ENCODE data around the gene SEC24D. TPM values are rescaled to one million over a fixed set of nuclear protein-coding genes. Genes with fewer than 3 reads are reported as not detected.

SEC24D gene
- total and polyA plus RNA-seq, 9 of the 15 experiments (the other 6 are each of a cell fraction or from before 2014, with no cell fraction given): 7.1 to 22.5 (median 11.3) TPM

DNA sequence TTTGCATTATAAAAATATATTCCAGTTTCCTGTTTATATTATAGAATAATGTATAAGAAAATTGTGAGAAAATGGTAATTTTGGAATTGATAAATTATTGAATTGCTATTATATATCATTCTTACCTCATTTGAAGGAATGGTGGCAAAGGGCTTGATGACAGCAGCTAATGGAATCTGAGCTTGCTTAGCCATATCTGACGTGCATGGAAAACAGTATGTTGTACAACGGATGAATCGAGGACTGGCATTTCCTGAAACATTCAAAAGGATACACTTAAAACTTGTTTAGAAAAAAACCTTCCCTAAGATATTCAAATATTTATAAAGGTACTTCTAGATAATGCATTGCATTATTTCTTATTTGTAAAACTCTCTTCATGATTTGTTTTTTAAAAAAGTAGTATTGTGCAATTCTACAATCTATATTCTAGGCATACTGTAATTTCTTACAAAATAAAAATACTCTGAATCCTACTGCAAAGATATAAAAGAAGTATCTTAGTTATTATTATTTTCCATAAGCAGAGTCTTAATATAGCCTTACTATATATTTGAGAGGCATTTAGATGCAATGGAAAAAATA, 38.3 kb downstream of the SEC24D start:
- intact Hi-C loops (cut with micrococcal nuclease): no loop called here
- H2AFZ ChIP-seq (ENCODE audit: low read depth, low read length): no peak overlapping the region
- in situ Hi-C loops (cut with MboI): no loop called here
- H3K4me3 ChIP-seq: no peak overlapping the region
- no peaks in the 10 kb centered on the region for H3K27me3 ChIP-seq (ENCODE audit: control insufficient read depth in 2 of 2, insufficient read depth in 2 of 2, low read length in 2 of 2)
- H3K9me3 ChIP-seq (replicated peaks; ENCODE audit: control insufficient read depth, insufficient read depth, low read depth, low read length): no peaks in the 10 kb centered on the region
- no peaks in the 10 kb centered on the region for H3K9me1 ChIP-seq (ENCODE audit: control insufficient read depth, insufficient read depth, low read length)
- H3K36me3 ChIP-seq (ENCODE audit: control insufficient read depth, insufficient read depth, low read length): peaks cover 39% of the 10 kb centered on the region
- FAIRE-seq (no peak), ATAC-seq (no peak), DNase-seq (ENCODE audit: extremely low read depth in 1 of 4, low spot score in 3 of 4) (no peak)
- no peak overlapping the region for H3K27ac ChIP-seq (ENCODE audit: extremely low read depth, low read depth, low read length)
- no peak overlapping the region for H3K9ac ChIP-seq (ENCODE audit: insufficient read depth in 1 of 2, low read depth in 2 of 2, low read length in 2 of 2)
- H3K4me2 ChIP-seq (ENCODE audit: insufficient read depth, low read length): no peak overlapping the region
- BruUV-seq (replicated peaks): no TSS peak
- ChIA-PET CTCF (ENCODE audit: low intra/inter-chr PET ratio) (no interaction called here), POLR2A (no interaction called here)
- no peaks in the 10 kb centered on the region for H3K79me2 ChIP-seq (ENCODE audit: control insufficient read depth, insufficient read depth, low read length)
- 97% methylated on average over 3 of the region's 3 CpGs for WGBS (ENCODE audit: insufficient coverage, low coverage, missing lambda C conversion rate)
- H4K20me1 ChIP-seq (replicated peaks; ENCODE audit: control insufficient read depth, insufficient read depth, low read length): no peaks in the 10 kb centered on the region; the same call in 1 of the 2 replicates
- no peaks in the 10 kb centered on the region for H3K4me1 ChIP-seq (replicated peaks in 1 of 2; ENCODE audit: control insufficient read depth in 2 of 2, insufficient read depth in 2 of 2, low read length in 2 of 2)
- TF ChIP-seq, protein P1, sequence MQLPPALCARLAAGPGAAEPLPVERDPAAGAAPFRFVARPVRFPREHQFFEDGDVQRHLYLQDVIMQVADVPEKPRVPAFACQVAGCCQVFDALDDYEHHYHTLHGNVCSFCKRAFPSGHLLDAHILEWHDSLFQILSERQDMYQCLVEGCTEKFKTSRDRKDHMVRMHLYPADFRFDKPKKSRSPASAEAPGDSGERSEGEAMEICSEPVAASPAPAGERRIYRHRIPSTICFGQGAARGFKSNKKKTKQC (CRISPR knock-in tag; IDR thresholded peaks at IDR 0.05): no peak
- TF ChIP-seq DACH1 (IDR thresholded peaks at IDR 0.05; ENCODE audit: partially characterized antibody) (no peak), CEBPG (CRISPR knock-in tag; IDR thresholded peaks at IDR 0.05) (no peak), CEBPG (tag; conservative IDR thresholded peaks at IDR 0.05 in 1 of 2, IDR thresholded peaks at IDR 0.05 in 1 of 2) (peak; percentile 12 to 78; a peak in 2 of 4 replicates), CEBPB (tag; IDR thresholded peaks at IDR 0.05) (peak; percentile 39; the same call in 1 of the 2 replicates), CBX2 (IDR thresholded peaks at IDR 0.05; ENCODE audit: insufficient read depth, low read length, poor library complexity, severe bottlenecking) (no peak), ZSCAN32 (CRISPR knock-in tag; IDR thresholded peaks at IDR 0.05) (no peak), GABPB1 (CRISPR knock-in tag; IDR thresholded peaks at IDR 0.05) (no peak)
- TF ChIP-seq, protein P2, sequence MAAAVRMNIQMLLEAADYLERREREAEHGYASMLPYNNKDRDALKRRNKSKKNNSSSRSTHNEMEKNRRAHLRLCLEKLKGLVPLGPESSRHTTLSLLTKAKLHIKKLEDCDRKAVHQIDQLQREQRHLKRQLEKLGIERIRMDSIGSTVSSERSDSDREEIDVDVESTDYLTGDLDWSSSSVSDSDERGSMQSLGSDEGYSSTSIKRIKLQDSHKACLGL (CRISPR knock-in tag; IDR thresholded peaks at IDR 0.05; ENCODE audit: borderline replicate concordance, poor library complexity, severe bottlenecking): no peak
- TF ChIP-seq, protein P3, sequence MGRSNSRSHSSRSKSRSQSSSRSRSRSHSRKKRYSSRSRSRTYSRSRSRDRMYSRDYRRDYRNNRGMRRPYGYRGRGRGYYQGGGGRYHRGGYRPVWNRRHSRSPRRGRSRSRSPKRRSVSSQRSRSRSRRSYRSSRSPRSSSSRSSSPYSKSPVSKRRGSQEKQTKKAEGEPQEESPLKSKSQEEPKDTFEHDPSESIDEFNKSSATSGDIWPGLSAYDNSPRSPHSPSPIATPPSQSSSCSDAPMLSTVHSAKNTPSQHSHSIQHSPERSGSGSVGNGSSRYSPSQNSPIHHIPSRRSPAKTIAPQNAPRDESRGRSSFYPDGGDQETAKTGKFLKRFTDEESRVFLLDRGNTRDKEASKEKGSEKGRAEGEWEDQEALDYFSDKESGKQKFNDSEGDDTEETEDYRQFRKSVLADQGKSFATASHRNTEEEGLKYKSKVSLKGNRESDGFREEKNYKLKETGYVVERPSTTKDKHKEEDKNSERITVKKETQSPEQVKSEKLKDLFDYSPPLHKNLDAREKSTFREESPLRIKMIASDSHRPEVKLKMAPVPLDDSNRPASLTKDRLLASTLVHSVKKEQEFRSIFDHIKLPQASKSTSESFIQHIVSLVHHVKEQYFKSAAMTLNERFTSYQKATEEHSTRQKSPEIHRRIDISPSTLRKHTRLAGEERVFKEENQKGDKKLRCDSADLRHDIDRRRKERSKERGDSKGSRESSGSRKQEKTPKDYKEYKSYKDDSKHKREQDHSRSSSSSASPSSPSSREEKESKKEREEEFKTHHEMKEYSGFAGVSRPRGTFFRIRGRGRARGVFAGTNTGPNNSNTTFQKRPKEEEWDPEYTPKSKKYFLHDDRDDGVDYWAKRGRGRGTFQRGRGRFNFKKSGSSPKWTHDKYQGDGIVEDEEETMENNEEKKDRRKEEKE (IDR thresholded peaks at IDR 0.05; ENCODE audit: borderline replicate concordance in 1 of 2, control insufficient read depth in 1 of 2, low read depth in 2 of 2, low read length in 1 of 2): no peak
- TF ChIP-seq, protein P4, sequence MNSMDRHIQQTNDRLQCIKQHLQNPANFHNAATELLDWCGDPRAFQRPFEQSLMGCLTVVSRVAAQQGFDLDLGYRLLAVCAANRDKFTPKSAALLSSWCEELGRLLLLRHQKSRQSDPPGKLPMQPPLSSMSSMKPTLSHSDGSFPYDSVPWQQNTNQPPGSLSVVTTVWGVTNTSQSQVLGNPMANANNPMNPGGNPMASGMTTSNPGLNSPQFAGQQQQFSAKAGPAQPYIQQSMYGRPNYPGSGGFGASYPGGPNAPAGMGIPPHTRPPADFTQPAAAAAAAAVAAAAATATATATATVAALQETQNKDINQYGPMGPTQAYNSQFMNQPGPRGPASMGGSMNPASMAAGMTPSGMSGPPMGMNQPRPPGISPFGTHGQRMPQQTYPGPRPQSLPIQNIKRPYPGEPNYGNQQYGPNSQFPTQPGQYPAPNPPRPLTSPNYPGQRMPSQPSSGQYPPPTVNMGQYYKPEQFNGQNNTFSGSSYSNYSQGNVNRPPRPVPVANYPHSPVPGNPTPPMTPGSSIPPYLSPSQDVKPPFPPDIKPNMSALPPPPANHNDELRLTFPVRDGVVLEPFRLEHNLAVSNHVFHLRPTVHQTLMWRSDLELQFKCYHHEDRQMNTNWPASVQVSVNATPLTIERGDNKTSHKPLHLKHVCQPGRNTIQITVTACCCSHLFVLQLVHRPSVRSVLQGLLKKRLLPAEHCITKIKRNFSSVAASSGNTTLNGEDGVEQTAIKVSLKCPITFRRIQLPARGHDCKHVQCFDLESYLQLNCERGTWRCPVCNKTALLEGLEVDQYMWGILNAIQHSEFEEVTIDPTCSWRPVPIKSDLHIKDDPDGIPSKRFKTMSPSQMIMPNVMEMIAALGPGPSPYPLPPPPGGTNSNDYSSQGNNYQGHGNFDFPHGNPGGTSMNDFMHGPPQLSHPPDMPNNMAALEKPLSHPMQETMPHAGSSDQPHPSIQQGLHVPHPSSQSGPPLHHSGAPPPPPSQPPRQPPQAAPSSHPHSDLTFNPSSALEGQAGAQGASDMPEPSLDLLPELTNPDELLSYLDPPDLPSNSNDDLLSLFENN (IDR thresholded peaks at IDR 0.05; ENCODE audit: low read depth in 2 of 2, low read length in 2 of 2): no peak
- TF ChIP-seq, protein P5, sequence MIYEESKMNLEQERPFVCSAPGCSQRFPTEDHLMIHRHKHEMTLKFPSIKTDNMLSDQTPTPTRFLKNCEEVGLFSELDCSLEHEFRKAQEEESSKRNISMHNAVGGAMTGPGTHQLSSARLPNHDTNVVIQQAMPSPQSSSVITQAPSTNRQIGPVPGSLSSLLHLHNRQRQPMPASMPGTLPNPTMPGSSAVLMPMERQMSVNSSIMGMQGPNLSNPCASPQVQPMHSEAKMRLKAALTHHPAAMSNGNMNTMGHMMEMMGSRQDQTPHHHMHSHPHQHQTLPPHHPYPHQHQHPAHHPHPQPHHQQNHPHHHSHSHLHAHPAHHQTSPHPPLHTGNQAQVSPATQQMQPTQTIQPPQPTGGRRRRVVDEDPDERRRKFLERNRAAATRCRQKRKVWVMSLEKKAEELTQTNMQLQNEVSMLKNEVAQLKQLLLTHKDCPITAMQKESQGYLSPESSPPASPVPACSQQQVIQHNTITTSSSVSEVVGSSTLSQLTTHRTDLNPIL (CRISPR knock-in tag; IDR thresholded peaks at IDR 0.05): no peak
